Neutrophil (primary cell): Measurements from ENCODE around the gene STUM.
A peak's percentile ranks its signal among the peaks of the same experiment; 100 is the strongest.

Source experiments
- H3K27ac ChIP-seq: fragments of 200-600 bp; sonication (generic); 2 replicates; pipeline ENCODE4 v1.5.1; 2016; ENCODE audit warnings: mild to moderate bottlenecking, moderate library complexity
- H3K27me3 ChIP-seq: fragments of 200-600 bp; sonication (generic); 2 replicates; pipeline ENCODE4 v1.6.0; 2016; ENCODE audit warnings: mild to moderate bottlenecking
- H3K36me3 ChIP-seq: fragments of 200-600 bp; sonication (generic); 2 replicates; pipeline ENCODE4 v1.5.1; 2017
- H3K4me1 ChIP-seq, 2 experiments: fragments of 200-600 bp in 1 of 2; sonication (generic) in 1 of 2; 1 replicate in 1 of 2; 2 replicates in 1 of 2; pipeline versions ENCODE4 v1.5.1 to v1.6.1; 2013 to 2016; ENCODE audit warnings: low read depth in 1 of 2, low read length in 1 of 2, mild to moderate bottlenecking in 1 of 2, moderate library complexity in 1 of 2; ENCODE audit not compliant: control insufficient read depth in 1 of 2, insufficient read depth in 1 of 2
- H3K4me3 ChIP-seq, 2 experiments: fragments of 200-600 bp in 1 of 2; sonication (generic) in 1 of 2; 1 replicate in 1 of 2; 2 replicates in 1 of 2; pipeline ENCODE4 v1.5.1; 2013 to 2016; ENCODE audit warnings: low read depth in 1 of 2, low read length in 1 of 2, mild to moderate bottlenecking in 1 of 2, moderate library complexity in 1 of 2
- H3K9me3 ChIP-seq: fragments of 200-600 bp; sonication (generic); 2 replicates; pipeline ENCODE4 v1.5.1; 2016
- CTCF ChIP-seq: fragments of 200-600 bp; sonication (generic); IDR thresholded peaks from 2 replicates; pipeline ENCODE4 v1.5.1; 2016; ENCODE audit warnings: antibody characterized with exemption

The STUM gene

DNA sequence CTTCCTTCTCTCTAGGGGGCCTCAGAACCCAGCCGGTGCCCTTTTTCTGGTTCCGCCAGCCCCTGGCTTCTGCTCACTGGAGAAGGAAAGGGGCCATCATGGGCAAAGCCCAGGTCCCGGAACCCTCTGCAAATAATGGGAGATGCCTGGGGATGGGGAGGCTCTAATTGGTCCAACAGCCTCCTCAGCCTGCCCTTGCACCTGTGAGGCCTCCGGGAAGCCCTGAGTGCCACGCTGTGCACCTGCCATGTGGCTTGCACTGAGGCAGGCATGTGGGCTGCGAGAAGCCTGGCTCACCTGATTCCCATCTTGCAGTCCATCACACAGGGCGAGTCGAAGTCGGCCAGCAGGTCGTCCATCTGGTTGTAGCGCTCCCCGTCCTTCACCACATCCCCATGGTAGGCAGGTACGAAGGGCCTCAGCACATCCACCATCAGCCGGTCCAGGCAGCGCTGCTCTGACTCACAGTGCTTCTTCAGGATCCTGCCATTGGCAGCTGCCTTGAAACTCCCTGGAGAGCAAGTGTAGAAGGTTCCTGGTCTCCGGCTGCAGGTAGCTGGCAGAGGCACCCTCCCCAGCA, 98.4 kb downstream of the STUM start:
- no peak overlapping the region for H3K27ac ChIP-seq
- no peaks in the 10 kb centered on the region for H3K9me3 ChIP-seq
- peaks cover 30 to 34% of the 10 kb centered on the region in 2 experiments for H3K4me1 ChIP-seq
- no peaks in the 10 kb centered on the region for H3K27me3 ChIP-seq
- TF ChIP-seq CTCF: no peak
- no peak overlapping the region for H3K4me3 ChIP-seq
- peaks cover 56% of the 10 kb centered on the region for H3K36me3 ChIP-seq

- Histone ChIP-seq H3K4me1 (peaks cover 25 to 29% of the 10 kb centered on the region in 2 experiments), H3K4me3 (no peak overlapping the region), H3K9me3 (no peaks in the 10 kb centered on the region), H3K27ac (no peak overlapping the region), H3K36me3 (peaks cover 50% of the 10 kb centered on the region), H3K27me3 (no peaks in the 10 kb centered on the region)
- TF ChIP-seq CTCF: no peak
Measured at GRCh38 chr1:226647719-226648118, 99.2 kb downstream of the STUM start.

- Histone ChIP-seq H3K27ac (no peak overlapping the region), H3K4me1 (peaks cover 18 to 22% of the 10 kb centered on the region in 2 experiments), H3K36me3 (peaks cover 50% of the 10 kb centered on the region)
Measured at GRCh38 chr1:226648421-226648820, 99.9 kb downstream of the STUM start.

GRCh38 chr1:226649244-226649643, 100.7 kb downstream of the STUM start:
- H3K4me3 ChIP-seq: no peak overlapping the region
- H3K9me3 ChIP-seq: no peaks in the 10 kb centered on the region
- H3K27me3 ChIP-seq: no peaks in the 10 kb centered on the region
- H3K4me1 ChIP-seq: peaks cover 10 to 16% of the 10 kb centered on the region in 2 experiments
- no peak overlapping the region for H3K27ac ChIP-seq
- H3K36me3 ChIP-seq: peaks cover 50% of the 10 kb centered on the region
- TF ChIP-seq CTCF: no peak

More at GRCh38 chr1:226648421-226648820, 99.9 kb downstream of the STUM start:
- H3K9me3 ChIP-seq: no peaks in the 10 kb centered on the region
- H3K4me3 ChIP-seq: no peak overlapping the region
- no peak for TF ChIP-seq CTCF
- no peaks in the 10 kb centered on the region for H3K27me3 ChIP-seq

DNA sequence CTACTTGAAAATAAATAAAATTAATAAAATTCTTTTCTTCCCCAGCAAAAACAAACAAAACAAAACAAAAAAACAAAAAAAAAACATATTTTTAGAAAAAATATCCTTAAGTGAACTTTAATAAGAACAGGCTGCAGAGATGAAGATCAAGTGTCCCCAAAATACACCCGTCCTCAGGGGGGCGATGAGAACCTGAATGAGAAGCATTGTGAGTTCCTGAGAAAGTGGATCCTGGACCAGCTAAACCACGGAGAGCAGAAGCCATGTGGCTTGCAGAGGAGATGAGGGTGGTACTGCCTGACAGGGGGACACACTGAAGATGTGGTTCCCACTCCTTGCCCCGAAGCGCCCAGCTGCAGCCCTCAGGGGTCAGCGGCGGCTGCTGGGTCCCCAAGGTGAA, 101.2 kb downstream of the STUM start:
- TF ChIP-seq CTCF: no peak
- no peak overlapping the region for H3K4me3 ChIP-seq
- peaks cover 45% of the 10 kb centered on the region for H3K36me3 ChIP-seq
- H3K9me3 ChIP-seq: no peaks in the 10 kb centered on the region
- H3K4me1 ChIP-seq: peaks cover 10 to 16% of the 10 kb centered on the region in 2 experiments
- H3K27me3 ChIP-seq: no peaks in the 10 kb centered on the region
- H3K27ac ChIP-seq: peak overlapping the region; percentile 54
